ENCODE data around the gene PTPRM. TPM values are rescaled to one million over a fixed set of nuclear protein-coding genes. Genes with fewer than 3 reads are reported as not detected.

The PTPRM gene
- total and polyA plus RNA-seq, 2 of the 4 experiments (the other 2 are of a cell fraction): 28.3 to 51.2 TPM

GRCh38 chr18:7840411-7840810, 273.3 kb downstream of the PTPRM start:
- H2AFZ ChIP-seq (replicated peaks; ENCODE audit: low read length, poor library complexity): no peak overlapping the region
- in situ Hi-C loops (cut with MboI; ENCODE audit: low sequenced_read_pairs): no loop called here
- no peak overlapping the region for H2AK9ac ChIP-seq (replicated peaks; ENCODE audit: low read depth, low read length, poor library complexity)
- H2BK20ac ChIP-seq (ENCODE audit: low read depth, low read length): no peak overlapping the region
- H4K8ac ChIP-seq (ENCODE audit: low read depth in 2 of 2, low read length in 2 of 2): no peak overlapping the region
- H3K4me3 ChIP-seq (ENCODE audit: insufficient read depth, low read depth, low read length): no peak overlapping the region
- no peak overlapping the region for H3K9ac ChIP-seq (ENCODE audit: low read depth, low read length)
- POLR2A ChIA-PET (ENCODE audit: unreplicated experiment): no interaction called here
- no peaks in the 10 kb centered on the region for H3K27me3 ChIP-seq (ENCODE audit: control insufficient read depth, insufficient read depth, low read length)
- CTCF ChIA-PET: no interaction called here
- no peak overlapping the region for H4K91ac ChIP-seq (ENCODE audit: insufficient read depth, low read depth, low read length)
- H2BK120ac ChIP-seq (ENCODE audit: low read depth, low read length): no peak overlapping the region
- H3K14ac ChIP-seq (replicated peaks; ENCODE audit: low read depth, low read length): no peak overlapping the region
- H3K23ac ChIP-seq (ENCODE audit: low read depth, low read length): no peak overlapping the region
- H2BK15ac ChIP-seq (ENCODE audit: low read depth, low read length): no peak overlapping the region
- no peak overlapping the region for H3K4ac ChIP-seq (ENCODE audit: low read depth, low read length)
- H3K9me3 ChIP-seq (ENCODE audit: control insufficient read depth, insufficient read depth, low read length): peaks cover 7% of the 10 kb centered on the region
- dilution Hi-C loops (cut with HindIII; ENCODE audit: low sequenced_read_pairs, unreplicated experiment): no loop called here
- H3K4me2 ChIP-seq (ENCODE audit: low read depth, low read length): no peak overlapping the region
- H4K20me1 ChIP-seq (ENCODE audit: insufficient read depth, low read length): no peaks in the 10 kb centered on the region
- H3K9me1 ChIP-seq (ENCODE audit: insufficient read depth, low read length): no peaks in the 10 kb centered on the region; the same call in 1 of the 2 replicates
- H2AK5ac ChIP-seq (ENCODE audit: low read depth, low read length): no peak overlapping the region
- H3K36me3 ChIP-seq (ENCODE audit: control insufficient read depth, insufficient read depth, low read length): peaks cover 2% of the 10 kb centered on the region; the same call in 1 of the 2 replicates
- TF ChIP-seq BHLHE40 (IDR thresholded peaks at IDR 0.05; ENCODE audit: low read depth, low read length): no peak
- no peak for TF ChIP-seq NFE2L2 (IDR thresholded peaks at IDR 0.05; ENCODE audit: low read depth, low read length)
- TF ChIP-seq, protein P1, sequence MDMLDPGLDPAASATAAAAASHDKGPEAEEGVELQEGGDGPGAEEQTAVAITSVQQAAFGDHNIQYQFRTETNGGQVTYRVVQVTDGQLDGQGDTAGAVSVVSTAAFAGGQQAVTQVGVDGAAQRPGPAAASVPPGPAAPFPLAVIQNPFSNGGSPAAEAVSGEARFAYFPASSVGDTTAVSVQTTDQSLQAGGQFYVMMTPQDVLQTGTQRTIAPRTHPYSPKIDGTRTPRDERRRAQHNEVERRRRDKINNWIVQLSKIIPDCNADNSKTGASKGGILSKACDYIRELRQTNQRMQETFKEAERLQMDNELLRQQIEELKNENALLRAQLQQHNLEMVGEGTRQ (IDR thresholded peaks at IDR 0.05; ENCODE audit: low read depth, low read length): no peak
- TF ChIP-seq MAZ (IDR thresholded peaks at IDR 0.05; ENCODE audit: borderline replicate concordance, low read depth, low read length): no peak
- TF ChIP-seq RFX5 (IDR thresholded peaks at IDR 0.05; ENCODE audit: low read depth, low read length): no peak
- TF ChIP-seq FOS (IDR thresholded peaks at IDR 0.05; ENCODE audit: low read depth, low read length): no peak
- TF ChIP-seq CEBPB (IDR thresholded peaks at IDR 0.05; ENCODE audit: low read depth, low read length): no peak
- TF ChIP-seq RCOR1 (IDR thresholded peaks at IDR 0.05; ENCODE audit: insufficient replicate concordance, low read length): no peak
- TF ChIP-seq, protein P2, sequence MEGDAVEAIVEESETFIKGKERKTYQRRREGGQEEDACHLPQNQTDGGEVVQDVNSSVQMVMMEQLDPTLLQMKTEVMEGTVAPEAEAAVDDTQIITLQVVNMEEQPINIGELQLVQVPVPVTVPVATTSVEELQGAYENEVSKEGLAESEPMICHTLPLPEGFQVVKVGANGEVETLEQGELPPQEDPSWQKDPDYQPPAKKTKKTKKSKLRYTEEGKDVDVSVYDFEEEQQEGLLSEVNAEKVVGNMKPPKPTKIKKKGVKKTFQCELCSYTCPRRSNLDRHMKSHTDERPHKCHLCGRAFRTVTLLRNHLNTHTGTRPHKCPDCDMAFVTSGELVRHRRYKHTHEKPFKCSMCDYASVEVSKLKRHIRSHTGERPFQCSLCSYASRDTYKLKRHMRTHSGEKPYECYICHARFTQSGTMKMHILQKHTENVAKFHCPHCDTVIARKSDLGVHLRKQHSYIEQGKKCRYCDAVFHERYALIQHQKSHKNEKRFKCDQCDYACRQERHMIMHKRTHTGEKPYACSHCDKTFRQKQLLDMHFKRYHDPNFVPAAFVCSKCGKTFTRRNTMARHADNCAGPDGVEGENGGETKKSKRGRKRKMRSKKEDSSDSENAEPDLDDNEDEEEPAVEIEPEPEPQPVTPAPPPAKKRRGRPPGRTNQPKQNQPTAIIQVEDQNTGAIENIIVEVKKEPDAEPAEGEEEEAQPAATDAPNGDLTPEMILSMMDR (conservative IDR thresholded peaks at IDR 0.05; ENCODE audit: low read depth, low read length): no peak
- TF ChIP-seq RAD21 (IDR thresholded peaks at IDR 0.05; ENCODE audit: low read length): no peak
- TF ChIP-seq MAFK (IDR thresholded peaks at IDR 0.05; ENCODE audit: low read depth, low read length): no peak
- no peak overlapping the region for H3K18ac ChIP-seq (ENCODE audit: low read depth, low read length)
- no TSS peak for BruUV-seq (replicated peaks)
- intact Hi-C loops (cut with micrococcal nuclease): no loop called here
- no peak overlapping the region for H4K5ac ChIP-seq (ENCODE audit: low read depth, low read length)
- no peak for DNase-seq
- H3K79me1 ChIP-seq (ENCODE audit: low read depth in 1 of 2, low read length in 2 of 2): peaks cover 4 to 11% of the 10 kb centered on the region in 2 experiments; a peak in 1 of 4 replicates
- no peak overlapping the region for H2BK5ac ChIP-seq (ENCODE audit: low read depth, low read length, poor library complexity, severe bottlenecking)
- H3K56ac ChIP-seq (ENCODE audit: extremely low read depth, insufficient read depth, low read length): no peak overlapping the region
- no peak overlapping the region for H3K27ac ChIP-seq (ENCODE audit: insufficient read depth, low read length)
- ATAC-seq (ENCODE audit: low read depth): no peak
- no peaks in the 10 kb centered on the region for H3K4me1 ChIP-seq (ENCODE audit: control insufficient read depth, insufficient read depth, low read length)
- 0% methylated on average over 1 of the region's 2 CpGs; no CpG with 5 or more reads in 1 of the 2 experiments for WGBS, 2 experiments (ENCODE audit: extremely low coverage in 2 of 2, insufficient read length in 1 of 2)
